Activated CD8-positive, alpha-beta memory T cell treated with anti-CD3 and anti-CD28 coated beads for 36 hours (primary cell): ENCODE results near the gene NECAP2. TPM values are rescaled to one million over a fixed set of nuclear protein-coding genes. Genes with fewer than 3 reads are reported as not detected.
"Not testable (repeated sequence)": the region's sequence is repeated elsewhere in the genome, so short reads cannot be mapped to it uniquely, and the experiment has no call there.

Source experiments
- CTCF ChIA-PET: fragments of 350-600 bp; sonication (Branson Sonifier 250); formaldehyde crosslinking; loops from one replicate; lab custom pipeline; 2021; ENCODE audit warnings: antibody characterized with exemption; lab: Charles Lee
- POLR2A ChIA-PET: fragments of 350-600 bp; sonication (Branson Sonifier 250); formaldehyde crosslinking; loops from one replicate; lab custom pipeline; 2021; ENCODE audit warnings: antibody characterized with exemption; lab: Charles Lee
- total RNA-seq, 2 experiments: library from RNA; stranded (reverse); gene quantifications; one replicate each; pipeline ENCODE4 v1.2.3, GENCODE V29; 2021

The NECAP2 gene
- total RNA-seq, 2 experiments from 2014 or later, result 62.3 to 64.2 TPM

DNA sequence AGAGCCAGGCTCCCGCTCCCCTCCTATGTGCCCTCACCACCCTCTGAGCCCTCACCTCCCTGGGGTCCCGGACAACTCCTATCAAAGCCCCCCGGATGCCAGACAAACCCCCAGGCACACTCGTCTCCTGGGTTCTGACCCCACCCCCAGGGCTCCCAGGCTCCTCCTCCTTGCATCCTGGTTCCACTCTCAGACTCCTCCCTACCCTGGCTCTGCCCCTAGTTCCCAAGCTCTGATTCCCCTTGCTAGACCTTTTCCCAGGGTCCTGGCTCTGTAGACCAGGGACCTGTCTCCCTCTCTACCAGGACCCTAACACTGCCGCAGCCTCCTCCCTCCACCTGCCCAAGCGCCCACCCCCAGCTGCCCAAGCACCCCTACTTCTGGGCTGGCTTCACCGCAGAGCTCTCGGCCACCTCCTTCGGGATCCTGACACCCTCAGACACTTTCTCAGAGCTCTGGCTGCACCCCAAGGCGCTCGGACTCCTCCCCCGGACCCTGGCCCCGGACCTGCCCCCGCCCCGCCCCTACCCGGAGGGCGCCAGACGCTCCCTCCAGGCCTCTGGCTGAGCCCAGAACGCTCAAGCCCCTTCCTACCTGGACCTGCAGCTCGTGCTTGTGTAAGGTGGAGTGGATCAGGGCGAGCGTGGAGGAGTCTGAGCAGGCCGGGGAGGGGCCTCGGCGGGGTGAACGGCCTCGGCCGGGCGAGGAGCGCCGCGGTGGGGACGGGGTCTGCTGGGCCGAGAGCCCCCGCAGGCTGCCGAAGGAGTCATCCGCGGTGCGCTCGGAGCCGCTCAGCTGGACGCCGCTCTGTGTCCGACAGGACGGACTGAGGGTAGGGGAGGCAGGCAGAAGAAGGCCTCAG, 43.3 kb downstream of the NECAP2 start:
- POLR2A ChIA-PET, CTCF ChIA-PET: not testable (repeated sequence)

DNA sequence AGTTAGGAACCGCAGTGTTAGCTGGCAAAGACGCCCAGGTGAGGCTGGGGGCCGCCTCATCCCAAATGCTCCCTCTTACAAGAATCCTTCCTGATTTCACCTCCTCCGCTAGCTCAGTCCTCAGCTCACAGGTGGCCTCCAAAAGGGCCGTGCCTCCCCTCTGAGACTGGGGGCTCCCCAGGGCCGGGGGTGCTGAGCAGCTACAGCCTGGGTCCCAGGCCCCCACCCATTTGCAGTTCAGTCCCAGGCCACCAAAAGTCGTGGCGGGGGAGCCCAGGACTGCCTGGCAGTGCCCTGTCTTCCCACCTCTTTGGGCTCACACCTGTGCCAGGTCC, 43.9 kb downstream of the NECAP2 start:
- POLR2A ChIA-PET, result no interaction called here

DNA sequence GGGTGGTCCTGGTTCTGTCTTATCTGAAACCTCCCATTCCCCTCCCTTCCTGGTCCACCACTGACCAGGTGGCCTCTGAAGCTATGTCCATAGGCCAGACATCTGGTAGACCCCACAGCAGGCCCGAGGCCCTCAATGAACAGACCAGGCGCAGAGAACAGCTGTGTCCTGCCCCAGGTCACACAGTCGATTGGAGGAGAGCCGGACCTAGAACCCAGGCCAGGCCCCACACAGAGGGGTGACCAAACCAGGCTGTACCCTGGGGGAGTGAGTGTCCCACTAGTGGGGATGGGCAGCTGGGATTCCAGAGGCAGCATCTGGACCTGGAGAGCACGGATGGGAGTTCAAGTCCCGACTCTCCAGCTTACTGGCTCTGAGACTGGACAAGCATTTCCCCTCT, 44.4 kb downstream of the NECAP2 start:
- POLR2A ChIA-PET, result no interaction called here
- CTCF ChIA-PET, result no interaction called here

More for the DNA sequence above, 43.9 kb downstream of the NECAP2 start:
- CTCF ChIA-PET, result no interaction called here

DNA sequence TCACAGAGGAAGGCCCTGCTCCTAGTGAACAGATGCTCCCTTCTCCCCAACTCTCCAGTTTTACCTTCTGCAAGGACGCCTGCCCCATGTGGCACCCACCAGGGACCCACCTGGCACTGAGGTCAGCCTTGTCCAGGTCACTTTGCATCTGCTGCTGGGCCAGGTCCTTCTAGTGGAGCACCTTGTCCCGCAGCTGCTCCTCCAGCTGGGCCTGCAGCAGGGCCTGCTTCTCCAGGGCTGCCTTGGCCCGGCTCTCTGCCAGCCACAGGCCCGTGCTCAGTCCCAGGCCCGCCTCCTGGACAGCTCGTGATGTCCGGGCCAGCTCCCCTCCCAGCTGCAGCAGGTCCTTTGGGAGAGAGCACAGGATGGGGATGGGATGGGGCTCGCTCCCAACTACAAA, 45.8 kb downstream of the NECAP2 start:
- CTCF ChIA-PET, POLR2A ChIA-PET: not testable (repeated sequence)

DNA sequence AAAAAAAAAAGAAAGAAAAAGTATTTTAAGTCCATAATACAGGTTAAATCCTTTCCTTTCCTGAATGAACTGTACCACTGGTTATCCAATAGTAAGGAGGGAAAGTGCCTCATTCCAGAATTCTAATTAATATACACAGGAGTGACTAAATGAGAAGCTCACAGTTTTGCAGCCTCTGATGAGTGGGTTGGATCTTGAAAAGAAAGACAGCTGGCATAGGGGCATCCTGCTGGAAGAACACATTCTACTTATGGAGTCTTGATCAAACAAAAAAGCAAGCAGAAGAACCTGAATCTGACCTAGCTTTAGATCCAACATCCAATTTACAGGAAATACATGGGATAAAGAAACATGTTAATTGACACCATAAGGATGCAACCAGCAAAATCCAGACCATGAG, 46.5 kb downstream of the NECAP2 start:
- CTCF ChIA-PET, POLR2A ChIA-PET: not testable (repeated sequence)

- CTCF ChIA-PET, POLR2A ChIA-PET: not testable (repeated sequence)
Measured at GRCh38 chr1:16489195-16489880, 48.8 kb downstream of the NECAP2 start.

- ChIA-PET CTCF (interaction anchor here (0.6 kb wide), 1 partner anchor 182 kb away, joined by 3 read pairs; no protein-coding TSS in a partner anchor), POLR2A (interaction anchor here (1.0 kb wide), 1 partner anchor 123 kb away, joined by 3 read pairs; no protein-coding TSS in a partner anchor)
Measured at GRCh38 chr1:16491056-16491675, 50.6 kb downstream of the NECAP2 start.

GRCh38 chr1:16492937-16493336, 52.4 kb downstream of the NECAP2 start:
- CTCF ChIA-PET, result interaction anchor here (0.6 to 0.9 kb wide), 2 partner anchors 92 to 247 kb away, joined by 3 to 4 read pairs; no protein-coding TSS in a partner anchor

DNA sequence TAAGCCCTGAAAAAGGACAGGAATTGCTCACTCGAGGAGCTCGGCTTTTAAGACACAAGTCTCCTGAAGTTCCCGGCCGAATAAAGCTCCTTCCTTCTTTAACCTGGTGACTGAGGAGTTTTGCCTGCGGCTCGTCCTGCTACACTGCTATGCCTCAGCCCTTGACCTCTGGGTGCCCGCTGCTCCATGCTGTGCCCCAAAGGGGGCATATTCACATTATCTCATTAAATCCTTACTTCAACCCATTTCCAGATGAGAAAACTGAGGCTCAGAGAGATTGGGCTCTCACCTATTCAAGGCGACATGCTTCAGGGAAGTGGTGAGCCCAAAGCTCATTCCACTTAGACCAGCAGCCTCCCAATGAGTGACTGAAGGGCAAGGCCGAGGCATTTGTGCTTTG, 53.2 kb downstream of the NECAP2 start:
- POLR2A ChIA-PET, result not testable (repeated sequence)
- CTCF ChIA-PET, result interaction anchor here (0.9 kb wide), 1 partner anchor 93 kb away, joined by 3 read pairs; no protein-coding TSS in a partner anchor

More at GRCh38 chr1:16492937-16493336, 52.4 kb downstream of the NECAP2 start:
- POLR2A ChIA-PET, result not testable (repeated sequence)

- CTCF ChIA-PET, result interaction anchor here (1.0 kb wide), 1 partner anchor 77 kb away, joined by 3 read pairs; no protein-coding TSS in a partner anchor
- POLR2A ChIA-PET, result not testable (repeated sequence)
Measured at GRCh38 chr1:16497474-16497904, 57.0 kb downstream of the NECAP2 start.

DNA sequence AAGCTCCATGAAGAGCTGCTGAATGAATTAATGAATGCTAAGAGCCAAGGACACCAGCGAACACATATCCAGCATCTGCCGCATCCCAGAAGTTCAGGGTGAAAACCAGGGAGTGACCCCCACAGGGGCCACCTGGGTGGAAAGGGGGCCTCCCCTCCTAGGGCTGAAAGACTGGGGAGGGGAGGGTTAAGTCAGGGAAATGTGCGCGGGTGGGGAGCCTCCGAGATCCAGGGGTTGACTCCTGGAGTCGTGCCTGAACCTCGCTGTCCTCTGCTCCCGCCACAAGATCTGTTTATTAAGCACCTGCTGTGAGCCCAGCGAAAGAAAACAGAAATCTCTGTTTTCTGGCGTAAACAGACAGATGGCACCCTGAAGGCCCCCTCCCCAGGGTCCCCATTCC, 57.5 kb downstream of the NECAP2 start:
- POLR2A ChIA-PET, result not testable (repeated sequence)
- CTCF ChIA-PET, result interaction anchor here (1.0 kb wide), 1 partner anchor 78 kb away, joined by 3 read pairs; no protein-coding TSS in a partner anchor

DNA sequence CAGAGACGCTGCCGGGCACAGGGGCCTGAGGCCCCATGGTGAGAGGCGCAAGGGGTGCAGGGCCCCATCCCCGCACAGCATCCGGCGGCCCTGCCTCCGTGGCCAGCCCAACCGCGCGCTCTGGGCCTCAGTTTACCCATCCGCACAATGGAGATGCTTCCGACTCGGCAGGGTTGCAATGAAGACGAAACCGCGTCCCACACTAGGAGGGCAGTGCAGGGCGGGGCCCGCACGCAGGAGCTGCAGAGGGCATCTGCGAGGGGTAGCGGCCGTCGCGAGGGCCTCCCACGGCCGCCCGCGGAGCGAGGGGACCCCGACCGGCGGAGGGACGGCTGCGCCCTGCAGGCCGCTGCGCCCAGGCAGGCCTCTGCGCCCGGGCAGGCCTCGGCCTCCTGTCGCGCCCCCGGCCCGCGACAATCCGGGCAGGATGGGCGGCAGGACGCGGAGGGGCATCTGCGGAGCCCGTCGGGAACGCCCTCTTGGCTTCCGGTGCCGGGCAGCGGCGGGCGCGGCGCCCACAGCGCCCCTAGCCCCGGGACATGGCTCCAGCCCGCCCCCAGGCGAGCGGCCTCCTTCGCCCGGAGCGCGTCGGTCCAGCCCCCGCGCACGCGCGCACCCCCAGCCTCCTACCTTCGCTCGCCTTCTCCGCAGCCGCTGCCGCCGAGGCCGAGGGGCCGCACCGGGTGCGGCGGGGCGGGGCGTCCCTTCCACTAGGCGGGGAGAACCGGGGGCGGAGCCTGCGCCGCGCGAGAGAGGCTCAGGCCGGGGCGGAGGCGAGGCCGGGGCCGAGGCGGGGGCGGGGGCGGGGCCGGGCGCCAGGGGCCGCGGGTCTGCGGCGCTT, 58.3 kb downstream of the NECAP2 start:
- POLR2A ChIA-PET, result interaction anchor here (1.6 kb wide), 1 partner anchor 15 kb away, joined by 6 read pairs; no protein-coding TSS in a partner anchor
- CTCF ChIA-PET, result interaction anchor here (1.0 kb wide), 1 partner anchor 78 kb away, joined by 3 read pairs; no protein-coding TSS in a partner anchor

DNA sequence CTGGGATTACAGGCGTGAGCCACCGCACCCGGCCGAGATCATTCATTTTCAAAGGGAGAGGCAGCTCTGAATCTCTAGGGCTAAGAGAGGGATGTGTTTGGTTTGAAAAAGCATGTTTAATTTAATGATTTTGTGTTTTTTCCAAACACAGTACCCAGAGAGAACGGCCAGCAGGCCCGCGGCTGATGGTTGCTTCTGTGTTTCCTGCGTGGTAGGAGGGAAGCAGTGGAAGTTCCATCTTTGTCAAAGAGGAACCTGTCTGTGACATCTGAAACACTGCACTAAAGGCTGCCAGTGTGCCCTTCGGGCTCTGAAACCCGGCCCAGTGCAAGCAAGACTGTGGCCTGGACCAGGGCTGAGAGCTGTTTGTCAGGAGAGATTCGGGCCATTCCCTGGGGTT, 59.9 kb downstream of the NECAP2 start:
- POLR2A ChIA-PET, result interaction anchor here (0.6 to 1.6 kb wide), 2 partner anchors 13 to 222 kb away, joined by 3 to 6 read pairs; no protein-coding TSS in a partner anchor

DNA sequence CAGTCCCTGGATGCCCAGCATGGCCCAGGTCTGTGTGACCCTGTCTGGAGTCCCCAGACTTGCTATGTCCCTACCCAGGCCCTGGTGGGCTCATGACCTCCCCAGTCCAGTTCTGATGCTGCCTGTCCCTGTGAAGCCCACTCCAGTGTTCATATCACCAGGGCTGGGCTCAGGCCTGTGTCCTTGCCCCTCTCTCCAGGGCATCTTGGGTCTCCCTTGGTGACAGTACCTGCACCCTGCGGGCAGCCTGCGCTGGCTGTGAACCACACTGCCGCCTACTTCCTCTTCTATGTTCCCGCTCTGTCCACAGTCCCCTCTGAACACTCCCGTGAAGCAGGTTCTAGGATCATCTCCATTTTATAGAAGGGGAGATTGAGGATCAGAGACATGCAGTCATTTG, 60.5 kb downstream of the NECAP2 start:
- CTCF ChIA-PET, POLR2A ChIA-PET: not testable (repeated sequence)

More for the DNA sequence above, 59.9 kb downstream of the NECAP2 start:
- CTCF ChIA-PET, result not testable (repeated sequence)

DNA sequence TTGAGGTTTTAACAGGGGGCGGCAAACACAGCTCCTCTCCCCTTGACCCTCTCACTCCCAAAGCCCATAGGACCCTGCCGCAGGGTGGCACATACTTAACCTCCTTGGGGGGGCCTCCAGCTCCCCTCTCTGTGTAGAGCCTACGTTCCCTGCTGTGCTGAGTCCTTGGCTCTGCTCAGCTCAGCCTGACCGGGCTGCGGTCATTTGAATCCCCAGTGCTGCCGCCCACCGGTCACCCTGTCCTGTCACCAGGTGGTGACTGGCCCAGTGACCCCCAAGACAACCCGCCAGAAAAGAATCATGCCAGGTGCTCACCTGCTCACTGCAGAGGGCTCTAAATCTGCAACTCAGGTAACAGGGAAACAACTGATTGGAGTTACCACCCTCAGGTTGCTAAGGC, 60.9 kb downstream of the NECAP2 start:
- POLR2A ChIA-PET, CTCF ChIA-PET: not testable (repeated sequence)

GRCh38 chr1:16503494-16503893, 63.0 kb downstream of the NECAP2 start:
- CTCF ChIA-PET, result no interaction called here
- POLR2A ChIA-PET, result no interaction called here

DNA sequence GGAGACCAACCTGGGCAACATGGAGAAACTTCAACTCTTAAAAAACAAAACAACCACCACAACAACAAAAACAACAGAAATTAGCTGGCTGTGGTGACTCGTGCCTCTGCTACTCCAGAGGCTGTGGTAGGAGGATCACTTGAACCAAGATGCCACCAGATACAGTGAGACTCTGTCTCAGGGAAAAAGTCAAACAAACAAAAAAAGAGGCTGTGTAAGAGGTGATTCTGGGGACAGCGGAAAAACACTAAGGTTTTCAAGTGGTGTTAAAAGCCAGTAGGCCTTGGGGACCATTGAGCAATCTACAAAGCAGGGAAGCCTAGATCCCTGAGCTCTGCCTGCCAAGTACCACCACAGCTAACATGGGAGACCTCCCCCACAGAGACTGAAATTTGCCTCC, 65.3 kb downstream of the NECAP2 start:
- ChIA-PET CTCF (interaction anchor here (0.5 to 0.6 kb wide), 2 partner anchors 203 to 242 kb away, joined by 6 read pairs; no protein-coding TSS in a partner anchor), POLR2A (interaction anchor here (0.7 kb wide), 1 partner anchor 17 kb away, joined by 10 read pairs; no protein-coding TSS in a partner anchor)
